Choroid plexus epithelial cell (primary cell): ENCODE data around the gene LRRC38.
"Not testable (repeated sequence)": the region's sequence is repeated elsewhere in the genome, so short reads cannot be mapped to it uniquely, and the experiment has no call there.

ENCODE experiments used
- DNase-seq: peaks from one replicate; pipeline ENCODE4 v3.0.0-alpha.2; 2010; ENCODE audit warnings: low read depth
- H3K4me3 ChIP-seq: 2 replicates; pipeline ENCODE4 v1.5.1; 2011; ENCODE audit warnings: low read depth, mild to moderate bottlenecking, control low read depth, low read length, moderate library complexity
- TF ChIP-seq, protein P1 (sequence below): conservative IDR thresholded peaks from 2 replicates; pipeline ENCODE4 v1.5.1; 2011; ENCODE audit warnings: low read depth, mild to moderate bottlenecking, control low read depth, inconsistent platforms, low read length, moderate library complexity

The LRRC38 gene, protein sequence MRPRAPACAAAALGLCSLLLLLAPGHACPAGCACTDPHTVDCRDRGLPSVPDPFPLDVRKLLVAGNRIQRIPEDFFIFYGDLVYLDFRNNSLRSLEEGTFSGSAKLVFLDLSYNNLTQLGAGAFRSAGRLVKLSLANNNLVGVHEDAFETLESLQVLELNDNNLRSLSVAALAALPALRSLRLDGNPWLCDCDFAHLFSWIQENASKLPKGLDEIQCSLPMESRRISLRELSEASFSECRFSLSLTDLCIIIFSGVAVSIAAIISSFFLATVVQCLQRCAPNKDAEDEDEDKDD

DNA sequence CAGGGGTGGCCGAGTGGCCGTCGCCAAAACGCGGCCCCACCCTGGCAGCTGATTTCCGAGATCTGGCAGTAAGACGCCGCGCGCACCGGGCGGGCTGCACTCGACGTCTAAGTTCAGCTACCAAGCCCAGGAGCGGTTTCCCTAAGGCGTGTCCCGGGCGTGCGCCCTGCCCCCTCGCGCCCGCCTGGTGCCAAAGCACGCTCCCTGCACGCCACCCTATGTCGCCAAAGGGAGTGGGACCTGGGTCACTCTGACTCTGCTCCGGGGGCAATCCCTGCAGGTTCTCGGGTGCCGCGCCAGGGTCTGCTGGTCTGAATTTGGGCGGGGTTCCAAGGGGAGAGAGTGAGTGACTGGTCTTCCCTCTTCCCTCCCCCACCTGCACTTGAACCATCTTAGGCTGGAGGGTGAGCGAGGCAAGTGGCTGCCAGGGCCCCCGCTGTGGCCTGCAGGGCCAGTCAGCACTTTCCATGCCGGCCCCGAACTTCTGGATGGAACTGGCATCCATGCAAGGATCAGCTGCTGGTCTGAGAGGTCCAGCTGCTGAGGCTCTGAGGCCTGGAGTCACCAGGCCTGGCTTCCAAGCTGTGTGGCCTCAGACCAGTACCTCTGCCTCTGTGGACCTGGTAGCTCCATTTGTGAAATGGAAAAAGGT is at the start of gene LRRC38:
Gene LRRC38, minus strand, starts transcription at position 109 of the 652 bp plus-strand sequence. CDS start 410 bp downstream, outside the sequence.
- DNase-seq, result no peak
- no peak within 1 kb of the TSS for H3K4me3 ChIP-seq
- TF ChIP-seq, protein P1, sequence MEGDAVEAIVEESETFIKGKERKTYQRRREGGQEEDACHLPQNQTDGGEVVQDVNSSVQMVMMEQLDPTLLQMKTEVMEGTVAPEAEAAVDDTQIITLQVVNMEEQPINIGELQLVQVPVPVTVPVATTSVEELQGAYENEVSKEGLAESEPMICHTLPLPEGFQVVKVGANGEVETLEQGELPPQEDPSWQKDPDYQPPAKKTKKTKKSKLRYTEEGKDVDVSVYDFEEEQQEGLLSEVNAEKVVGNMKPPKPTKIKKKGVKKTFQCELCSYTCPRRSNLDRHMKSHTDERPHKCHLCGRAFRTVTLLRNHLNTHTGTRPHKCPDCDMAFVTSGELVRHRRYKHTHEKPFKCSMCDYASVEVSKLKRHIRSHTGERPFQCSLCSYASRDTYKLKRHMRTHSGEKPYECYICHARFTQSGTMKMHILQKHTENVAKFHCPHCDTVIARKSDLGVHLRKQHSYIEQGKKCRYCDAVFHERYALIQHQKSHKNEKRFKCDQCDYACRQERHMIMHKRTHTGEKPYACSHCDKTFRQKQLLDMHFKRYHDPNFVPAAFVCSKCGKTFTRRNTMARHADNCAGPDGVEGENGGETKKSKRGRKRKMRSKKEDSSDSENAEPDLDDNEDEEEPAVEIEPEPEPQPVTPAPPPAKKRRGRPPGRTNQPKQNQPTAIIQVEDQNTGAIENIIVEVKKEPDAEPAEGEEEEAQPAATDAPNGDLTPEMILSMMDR, result no peak

DNA sequence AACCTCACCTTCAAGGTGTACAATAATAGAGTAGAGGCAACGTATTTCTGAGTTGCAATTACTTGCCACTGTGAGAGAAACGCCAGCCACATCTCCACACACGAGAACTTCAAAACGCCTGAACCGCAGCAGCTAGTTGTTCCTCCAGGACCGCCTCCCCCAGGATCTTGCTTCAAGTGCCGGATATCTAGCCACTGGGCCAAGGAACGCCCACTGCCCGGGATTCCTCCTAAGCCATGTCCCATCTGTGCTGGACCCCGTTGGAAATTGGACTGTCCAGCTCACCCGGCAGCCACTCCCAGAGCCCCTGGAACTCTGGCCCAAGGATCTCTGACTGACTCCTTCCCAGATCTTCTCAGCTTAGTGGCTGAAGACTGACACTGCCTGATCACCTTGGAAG is 49.2 kb upstream of the LRRC38 start:
- DNase-seq, result not testable (repeated sequence)

DNA sequence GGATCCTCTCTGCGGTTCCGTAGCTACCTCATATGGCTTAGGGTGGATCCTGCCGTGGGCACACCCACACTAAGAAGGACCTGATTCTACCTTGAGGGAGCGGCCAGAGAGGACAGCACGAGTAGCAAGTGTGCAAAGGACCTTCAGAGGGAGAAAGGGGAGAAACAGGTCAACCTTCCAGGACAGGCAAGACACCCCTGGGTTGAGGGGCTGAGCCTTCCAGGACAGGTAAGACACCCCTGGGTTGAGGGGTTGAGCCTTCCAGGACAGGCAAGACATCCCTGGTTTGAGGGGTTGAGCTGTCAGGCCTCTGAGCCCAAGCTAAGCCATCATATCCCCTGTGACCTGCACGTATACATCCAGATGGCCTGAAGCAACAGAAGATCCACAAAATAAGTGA is 46.7 kb upstream of the LRRC38 start:
- TF ChIP-seq, protein P1, result no peak

More for the DNA sequence above, 49.2 kb upstream of the LRRC38 start:
- H3K4me3 ChIP-seq, result not testable (repeated sequence)

DNA sequence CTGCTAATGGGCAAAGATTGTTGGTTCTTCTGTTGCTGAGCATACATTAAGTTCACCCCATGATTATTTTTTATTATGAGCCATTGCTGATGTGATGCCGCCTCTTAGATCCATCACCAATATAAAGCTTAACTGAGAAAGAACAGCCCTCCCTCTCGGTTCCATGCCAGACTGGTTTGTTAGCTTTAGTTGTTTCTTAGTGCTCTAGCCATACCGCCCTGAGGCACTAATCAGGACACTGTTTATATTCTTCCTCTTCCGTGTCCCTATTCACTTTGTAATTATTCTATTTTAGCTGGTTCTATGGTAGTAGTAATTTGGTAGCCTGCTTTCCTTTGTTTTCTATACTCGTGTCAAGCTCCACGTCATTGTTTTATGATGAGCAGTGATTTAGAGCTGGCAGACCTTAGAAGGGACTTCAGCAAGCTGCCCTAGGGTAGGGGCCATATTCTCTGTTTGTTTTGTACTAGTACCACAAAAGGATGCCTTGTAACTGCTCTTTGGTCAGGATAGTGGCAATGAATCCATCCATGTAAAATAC is 42.5 kb upstream of the LRRC38 start:
- no peak overlapping the region for H3K4me3 ChIP-seq
- TF ChIP-seq, protein P1, result no peak
- no peak for DNase-seq

More for the DNA sequence above, 46.7 kb upstream of the LRRC38 start:
- no peak overlapping the region for H3K4me3 ChIP-seq
- no peak for DNase-seq

DNA sequence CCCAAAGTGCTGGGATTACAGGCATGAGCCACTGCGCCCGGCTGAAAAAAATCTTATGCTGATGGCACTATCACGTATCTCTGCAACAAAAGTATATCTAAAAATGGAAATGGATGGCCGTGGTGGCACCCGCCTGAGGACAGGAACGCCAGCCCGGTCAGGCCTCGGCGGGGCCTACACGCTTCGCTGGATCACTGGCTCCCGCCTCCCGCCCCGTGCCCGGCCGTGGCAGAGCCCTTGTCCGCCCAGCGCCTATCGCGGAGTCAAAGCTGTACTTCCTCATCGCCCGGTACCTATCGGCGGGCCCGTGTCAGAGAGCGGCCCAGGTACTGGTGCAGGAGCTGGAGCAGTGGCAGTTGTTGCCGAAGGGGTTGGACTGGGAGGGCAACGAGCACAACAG is 41.0 kb upstream of the LRRC38 start:
- no peak for DNase-seq
- TF ChIP-seq, protein P1, result no peak
- H3K4me3 ChIP-seq, result no peak overlapping the region

DNA sequence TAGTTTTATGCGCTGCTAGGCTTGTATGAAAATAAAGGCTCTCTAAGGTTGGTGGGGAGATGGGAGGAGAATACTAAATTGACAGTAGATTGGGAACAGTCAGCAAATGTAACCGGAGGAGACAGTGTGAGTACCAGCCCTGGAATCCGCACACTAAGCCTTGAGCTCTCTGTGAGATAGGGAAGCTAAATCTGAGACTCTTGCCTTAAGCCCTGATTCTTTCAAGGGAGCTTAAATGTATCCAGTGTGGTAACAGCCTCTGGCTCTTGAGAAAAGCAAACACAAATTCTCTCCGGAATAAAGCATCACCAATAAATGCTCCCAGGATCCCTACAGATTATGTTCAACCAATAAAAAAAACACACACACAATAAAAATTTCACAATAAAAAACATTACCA is 36.9 kb upstream of the LRRC38 start:
- TF ChIP-seq, protein P1, result no peak
- H3K4me3 ChIP-seq, result no peak overlapping the region

DNA sequence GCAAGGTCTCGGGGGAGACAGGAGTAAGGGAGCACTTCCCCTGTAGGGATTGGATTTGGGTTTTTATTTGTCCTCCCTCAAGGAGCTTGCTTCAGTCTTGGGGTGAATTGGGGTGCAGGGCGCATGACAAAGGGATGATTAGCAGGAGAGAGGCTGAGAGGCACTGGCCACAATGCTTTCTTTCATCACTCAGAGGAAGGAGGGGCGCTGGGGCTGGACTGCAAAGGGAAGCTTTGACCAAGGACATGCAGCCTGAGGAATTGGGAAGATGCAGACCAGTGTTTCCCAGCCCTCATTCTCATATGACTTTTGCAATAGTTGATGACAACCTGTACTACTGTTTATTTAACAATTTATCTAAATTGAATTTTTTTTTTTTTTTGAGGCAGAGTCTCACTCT is 35.7 kb upstream of the LRRC38 start:
- DNase-seq, result no peak
- H3K4me3 ChIP-seq, result no peak overlapping the region
- TF ChIP-seq, protein P1, result no peak

More for the DNA sequence above, 36.9 kb upstream of the LRRC38 start:
- peak; percentile 13 for DNase-seq
